ENCODE data around the gene PCDHGA5.
"Not testable (repeated sequence)": the region's sequence is repeated elsewhere in the genome, so short reads cannot be mapped to it uniquely, and the experiment has no call there.

The PCDHGA5 gene

GRCh38 chr5:141388661-141389060, 24.7 kb downstream of the PCDHGA5 start:
- no peak for DNase-seq

- no peak for DNase-seq
These were observed 25.4 kb downstream of the PCDHGA5 start for GRCh38 chr5:141389153-141390042.

GRCh38 chr5:141392429-141393198, 28.7 kb downstream of the PCDHGA5 start, which contains the start of gene PCDHGA8:
Gene PCDHGA8 (plus strand): TSS chr5:141392633. CDS start chr5:141392814, 181 bp downstream.
- peak; percentile 21 for DNase-seq

- DNase-seq: no peak
These were observed 29.3 kb downstream of the PCDHGA5 start for GRCh38 chr5:141393267-141393666.

GRCh38 chr5:141394401-141395187, 30.6 kb downstream of the PCDHGA5 start:
- DNase-seq: not testable (repeated sequence)

GRCh38 chr5:141397756-141398551, 34.0 kb downstream of the PCDHGA5 start, which contains the start of gene PCDHGB5:
Gene PCDHGB5 (plus strand): TSS chr5:141397947. CDS start chr5:141398128, 181 bp downstream.
- peak; percentile 56 for DNase-seq

- DNase-seq: no peak
These were observed 34.6 kb downstream of the PCDHGA5 start for GRCh38 chr5:141398608-141399007.

- no peak for DNase-seq
These were observed 35.7 kb downstream of the PCDHGA5 start for GRCh38 chr5:141399555-141400258.

GRCh38 chr5:141402553-141403243, 38.7 kb downstream of the PCDHGA5 start, which contains the start of gene PCDHGA9:
Gene PCDHGA9 (plus strand): TSS chr5:141402778. CDS start chr5:141402953, 175 bp downstream.
- peak; percentile 53 for DNase-seq

- no peak for DNase-seq
These were observed 39.4 kb downstream of the PCDHGA5 start for GRCh38 chr5:141403387-141403786.

- DNase-seq: peak; percentile 21
These were observed 44.0 kb downstream of the PCDHGA5 start, which contains the start of gene PCDHGB6 for GRCh38 chr5:141407790-141408505. Gene PCDHGB6 (plus strand): TSS chr5:141408021. CDS start chr5:141408203, 182 bp downstream.

GRCh38 chr5:141409598-141410306, 45.8 kb downstream of the PCDHGA5 start:
- no peak for DNase-seq

GRCh38 chr5:141411575-141411974, 47.6 kb downstream of the PCDHGA5 start:
- DNase-seq: no peak

- peak; percentile 62 for DNase-seq
These were observed 49.0 kb downstream of the PCDHGA5 start, which contains the start of gene PCDHGA10 for GRCh38 chr5:141412854-141413539. Gene PCDHGA10 (plus strand): TSS chr5:141412987. CDS start chr5:141413176, 189 bp downstream.

GRCh38 chr5:141413540-141414069, 49.6 kb downstream of the PCDHGA5 start:
- no peak for DNase-seq

- DNase-seq: not testable (repeated sequence)
These were observed 50.7 kb downstream of the PCDHGA5 start for GRCh38 chr5:141414548-141415274.

- not testable (repeated sequence) for DNase-seq
These were observed 51.3 kb downstream of the PCDHGA5 start for GRCh38 chr5:141415275-141415618.
